ENCODE measurements around the gene SLC25A31.

- TF ChIP-seq CTCF (IDR thresholded peaks at IDR 0.05; ENCODE audit: low read depth, low read length, missing input control) (no peak), RXRA (IDR thresholded peaks at IDR 0.05) (no peak), ATF3 (IDR thresholded peaks at IDR 0.05) (no peak)
Measured at GRCh38 chr4:127756906-127757305, 26.7 kb downstream of the SLC25A31 start.

Measured in liver (tissue), 3 donors.